ENCODE data around the gene ZNRF3.

DNA sequence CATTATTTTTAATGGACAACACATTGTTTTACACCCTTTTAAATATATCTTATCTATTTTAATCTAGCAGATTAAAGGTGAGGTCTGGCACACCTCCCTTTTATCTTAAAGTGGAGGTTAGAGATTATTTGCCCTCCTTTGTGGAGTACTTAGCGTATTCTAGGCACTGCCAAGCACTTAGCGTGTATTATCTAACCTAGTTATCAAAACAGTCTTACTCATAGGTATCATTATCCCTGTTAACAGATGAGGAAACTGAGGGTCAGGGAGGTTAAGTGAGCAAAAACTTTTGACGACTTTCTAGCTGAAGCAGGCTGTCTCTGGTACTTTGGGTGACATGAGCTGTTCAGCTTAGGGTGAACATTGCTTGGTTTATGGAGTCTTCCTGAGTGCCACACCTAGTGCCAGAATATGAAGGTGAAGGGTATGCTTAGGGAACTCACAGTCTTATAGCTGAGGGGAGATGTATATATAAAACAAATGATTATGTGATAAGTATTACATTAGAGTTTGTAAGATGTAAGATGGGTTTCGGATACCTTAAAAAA, 55.0 kb downstream of the ZNRF3 start:
- no peak for TF ChIP-seq CTCF (IDR thresholded peaks at IDR 0.05)
- no peak for TF ChIP-seq EZH2 (IDR thresholded peaks at IDR 0.05)
